ENCODE measurements around the gene COL15A1. TPM values are rescaled to one million over a fixed set of nuclear protein-coding genes. Genes with fewer than 3 reads are reported as not detected.

The COL15A1 gene
- total RNA-seq, 1 experiment from 2014 or later, result not detected

DNA sequence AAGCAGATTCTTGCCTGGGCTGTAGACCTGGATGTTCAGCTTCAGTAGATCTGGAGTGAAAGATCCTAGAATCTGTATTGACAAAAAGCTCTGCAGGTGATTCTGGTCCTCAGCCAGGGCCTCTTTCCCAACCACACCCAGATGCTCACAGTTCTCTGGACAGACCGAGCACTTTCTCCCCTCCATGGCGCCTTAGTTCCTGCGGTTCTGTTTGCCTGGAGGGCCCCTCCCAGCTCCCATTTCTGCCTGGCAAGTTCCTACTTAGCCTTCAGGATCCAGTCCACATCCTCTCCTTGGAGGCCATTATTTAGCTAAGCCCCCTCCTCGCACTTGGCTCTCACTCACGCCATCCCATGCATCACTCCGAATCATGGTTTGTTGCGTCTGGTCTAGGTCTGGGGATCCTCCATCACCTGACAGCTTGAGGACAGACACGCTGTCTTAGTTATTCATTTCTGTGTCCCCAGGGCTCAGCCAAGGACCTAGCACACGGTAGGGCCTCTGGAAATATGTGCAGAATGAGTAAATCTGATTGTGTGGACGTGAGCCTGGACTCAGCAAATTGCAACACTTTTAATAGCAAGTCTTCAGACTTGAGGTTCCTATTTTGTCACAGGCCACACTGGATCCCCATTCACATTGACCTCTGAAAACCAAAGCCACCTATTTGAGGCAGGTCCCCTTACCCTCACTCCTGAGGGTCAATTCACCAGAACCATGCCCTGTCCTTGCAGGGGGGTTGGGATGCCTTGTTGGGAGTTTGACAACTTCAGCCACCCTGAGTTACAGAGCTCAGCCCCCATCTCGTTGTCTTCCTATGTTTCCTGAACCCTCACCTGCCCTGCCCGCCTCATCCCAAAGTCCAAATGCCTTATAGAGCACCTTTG lies 50.7 kb downstream of the COL15A1 start:
- Mint-ChIP-seq H3K36me3 (ENCODE audit: insufficient read depth in 1 of 3, low read depth in 3 of 3) (peaks cover 0 to 11% (median 6%) of the 10 kb centered on the region in 3 experiments; a peak in 5 of 7 replicates), H3K9me3 (peaks cover 8 to 16% of the 10 kb centered on the region in 2 experiments), H3K27ac (no peak overlapping the region), H3K4me1 (peaks cover 14 to 17% of the 10 kb centered on the region in 2 experiments), H3K4me3 (no peak overlapping the region), H3K27me3 (ENCODE audit: low read depth) (peaks cover 21% of the 10 kb centered on the region)
- Histone ChIP-seq H3K27ac (ENCODE audit: insufficient read length, low read depth, low read length) (no peak overlapping the region), H3K56ac (ENCODE audit: insufficient read length, low read depth, low read length) (no peak overlapping the region), H3K18ac (ENCODE audit: insufficient read length, low read depth, low read length) (no peak overlapping the region), H4K91ac (ENCODE audit: insufficient read length, low read depth, low read length) (no peak overlapping the region), H3K23me2 (ENCODE audit: insufficient read length, low read depth, low read length, poor library complexity, severe bottlenecking) (no peaks in the 10 kb centered on the region), H2BK5ac (ENCODE audit: insufficient read length, low read length) (no peak overlapping the region), H3K9ac (ENCODE audit: extremely low read depth, insufficient read length, low read length) (no peak overlapping the region), H3K79me1 (ENCODE audit: insufficient read depth, low read depth, low read length, poor library complexity, severe bottlenecking) (no peaks in the 10 kb centered on the region), H2BK15ac (ENCODE audit: low read depth, low read length) (no peak overlapping the region), H3K14ac (ENCODE audit: insufficient read depth, low read length) (no peak overlapping the region; the same call in 1 of the 2 replicates), H4K20me1 (ENCODE audit: control insufficient read depth, insufficient read depth, insufficient read length) (no peaks in the 10 kb centered on the region), H3K9me3 (ENCODE audit: control insufficient read depth, low read depth, low read length) (peaks cover 9% of the 10 kb centered on the region), H2AK5ac (ENCODE audit: insufficient read length, low read length) (no peak overlapping the region), H3K4me2 (ENCODE audit: insufficient read depth, insufficient read length, low read length) (no peak overlapping the region), H2BK12ac (ENCODE audit: insufficient read length, low read depth, low read length) (no peak overlapping the region), H3K4ac (ENCODE audit: low read depth, low read length) (no peak overlapping the region), H3K27me3 (ENCODE audit: insufficient read depth, low read length) (no peaks in the 10 kb centered on the region), H2BK20ac (ENCODE audit: low read depth, low read length, poor library complexity, severe bottlenecking) (no peak overlapping the region), H2AFZ (ENCODE audit: low read length) (no peak overlapping the region), H4K8ac (replicated peaks; ENCODE audit: insufficient read length, low read depth, low read length) (no peak overlapping the region), H3K79me2 (ENCODE audit: insufficient read depth, low read length) (no peaks in the 10 kb centered on the region), H3K23ac (ENCODE audit: insufficient read length, low read depth, low read length) (no peak overlapping the region), H3T11ph (ENCODE audit: low read length) (no peak overlapping the region), H3K4me1 (ENCODE audit: insufficient read depth, low read length) (no peaks in the 10 kb centered on the region), H2BK120ac (ENCODE audit: low read depth, low read length, poor library complexity, severe bottlenecking) (no peak overlapping the region), H4K5ac (ENCODE audit: insufficient read length, low read depth, low read length) (no peak overlapping the region)
- no CpG with 5 or more reads among the region's 12 CpGs for WGBS (ENCODE audit: extremely low coverage, insufficient read length, low lambda C conversion rate)
- DNase-seq, result peak; percentile 10
- TF ChIP-seq, protein P1, sequence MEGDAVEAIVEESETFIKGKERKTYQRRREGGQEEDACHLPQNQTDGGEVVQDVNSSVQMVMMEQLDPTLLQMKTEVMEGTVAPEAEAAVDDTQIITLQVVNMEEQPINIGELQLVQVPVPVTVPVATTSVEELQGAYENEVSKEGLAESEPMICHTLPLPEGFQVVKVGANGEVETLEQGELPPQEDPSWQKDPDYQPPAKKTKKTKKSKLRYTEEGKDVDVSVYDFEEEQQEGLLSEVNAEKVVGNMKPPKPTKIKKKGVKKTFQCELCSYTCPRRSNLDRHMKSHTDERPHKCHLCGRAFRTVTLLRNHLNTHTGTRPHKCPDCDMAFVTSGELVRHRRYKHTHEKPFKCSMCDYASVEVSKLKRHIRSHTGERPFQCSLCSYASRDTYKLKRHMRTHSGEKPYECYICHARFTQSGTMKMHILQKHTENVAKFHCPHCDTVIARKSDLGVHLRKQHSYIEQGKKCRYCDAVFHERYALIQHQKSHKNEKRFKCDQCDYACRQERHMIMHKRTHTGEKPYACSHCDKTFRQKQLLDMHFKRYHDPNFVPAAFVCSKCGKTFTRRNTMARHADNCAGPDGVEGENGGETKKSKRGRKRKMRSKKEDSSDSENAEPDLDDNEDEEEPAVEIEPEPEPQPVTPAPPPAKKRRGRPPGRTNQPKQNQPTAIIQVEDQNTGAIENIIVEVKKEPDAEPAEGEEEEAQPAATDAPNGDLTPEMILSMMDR (conservative IDR thresholded peaks at IDR 0.05), result no peak
